ENCODE results near the gene FAM184A.
A peak's percentile ranks its signal among the peaks of the same experiment; 100 is the strongest.

The FAM184A gene

DNA sequence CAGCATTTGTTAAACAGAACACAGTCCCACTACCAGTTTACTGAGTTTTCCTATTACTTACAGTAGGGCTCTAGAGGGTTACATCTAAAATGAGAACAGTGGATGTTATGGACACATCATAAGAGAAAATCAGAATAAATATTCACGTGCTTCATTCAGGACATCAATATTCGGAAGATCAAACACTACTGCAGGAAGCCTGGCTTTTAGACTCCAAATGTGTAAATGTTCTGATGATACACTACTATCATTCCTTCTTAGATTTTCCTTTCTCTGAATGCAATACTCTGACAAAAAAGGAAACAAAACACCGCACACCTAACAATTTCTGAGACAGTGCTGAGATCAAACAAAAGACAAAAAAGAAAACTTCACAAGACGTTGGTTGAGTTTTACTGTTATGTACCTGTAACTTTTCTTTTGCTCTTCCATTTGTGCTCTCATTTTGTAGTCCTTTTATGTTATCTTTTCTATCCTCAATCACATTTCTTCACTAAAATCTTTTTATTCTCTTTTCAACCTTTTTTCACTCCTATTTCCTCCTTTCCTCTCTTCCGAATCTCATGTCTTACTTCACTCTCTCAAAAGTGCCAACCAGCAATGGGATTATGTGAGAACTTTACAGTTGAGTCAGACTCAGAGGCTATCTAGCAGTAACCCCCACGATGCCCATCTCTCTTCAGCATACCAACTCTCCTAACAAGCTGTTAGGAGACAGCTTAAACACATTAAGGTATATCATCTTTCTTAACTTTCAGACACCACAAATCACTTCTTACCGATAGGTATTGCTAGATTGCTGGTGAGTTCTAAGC is 1.7 kb downstream of the FAM184A start:
- H3K27ac Mint-ChIP-seq: no peak overlapping the region
- H3K9me3 Mint-ChIP-seq: peaks cover 2% of the 10 kb centered on the region
- no peak for ATAC-seq
- peaks cover 21% of the 10 kb centered on the region for H3K27me3 Mint-ChIP-seq
- H3K36me3 Mint-ChIP-seq: no peaks in the 10 kb centered on the region
- H3K4me3 Mint-ChIP-seq: no peak overlapping the region
- peaks cover 16% of the 10 kb centered on the region for H3K4me1 Mint-ChIP-seq

DNA sequence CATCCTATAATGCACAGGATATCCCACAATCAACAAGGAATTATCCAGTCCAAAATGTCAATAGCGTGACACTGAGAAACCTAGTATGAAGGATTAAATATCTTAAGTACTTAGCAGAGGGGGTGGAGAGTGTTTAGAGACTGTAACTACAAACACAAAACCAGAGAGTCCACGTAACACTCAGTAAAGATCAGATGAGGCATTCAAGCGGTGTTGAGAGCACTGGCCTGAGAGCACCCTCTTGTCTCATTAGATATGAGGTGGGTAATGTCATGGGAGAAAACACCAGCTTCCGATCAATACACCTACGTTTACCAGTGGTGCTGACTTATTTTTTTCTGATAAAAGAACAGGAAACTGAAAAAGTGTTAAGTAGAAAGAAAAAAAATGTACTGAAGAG is 2.3 kb downstream of the FAM184A start:
- no peak for ATAC-seq
- Mint-ChIP-seq H3K27ac (no peak overlapping the region), H3K9me3 (no peaks in the 10 kb centered on the region), H3K4me3 (no peak overlapping the region), H3K36me3 (no peaks in the 10 kb centered on the region), H3K4me1 (peaks cover 16% of the 10 kb centered on the region), H3K27me3 (peaks cover 21% of the 10 kb centered on the region)

DNA sequence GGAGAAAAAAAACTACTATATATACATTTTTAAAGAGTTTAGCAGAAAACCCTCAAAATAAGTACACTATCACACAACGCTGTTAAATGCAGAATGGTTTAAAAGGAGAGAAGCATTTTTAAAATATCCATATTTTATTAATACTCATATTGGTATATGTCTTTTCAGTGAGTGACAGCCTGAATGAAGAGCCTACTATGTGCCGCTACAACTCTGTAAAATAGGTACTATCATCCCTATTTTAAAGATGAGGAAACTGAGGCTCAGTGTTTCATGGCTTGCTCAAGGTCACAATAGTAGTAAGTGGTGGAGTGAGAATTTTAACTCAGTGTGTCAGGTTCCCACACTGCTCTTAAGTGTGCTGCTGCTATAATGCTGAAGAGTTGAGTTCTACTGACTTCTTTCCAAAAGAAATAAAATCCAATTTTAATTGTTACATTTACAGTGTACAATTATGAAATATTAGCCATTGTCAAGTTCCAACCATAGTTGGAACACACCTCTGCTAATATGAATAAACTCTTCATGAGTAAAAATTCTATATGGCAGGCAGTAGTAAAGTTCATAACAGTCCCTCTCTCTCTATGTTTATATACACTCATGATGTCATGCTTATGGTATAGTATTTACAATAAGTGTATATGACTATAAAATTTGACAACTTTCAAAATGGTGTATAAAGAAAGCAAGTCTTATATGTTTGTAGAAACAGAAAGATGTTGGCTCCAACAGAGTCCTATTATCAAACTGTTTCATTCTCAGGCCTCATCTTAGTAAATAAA is 3.1 kb downstream of the FAM184A start:
- H3K4me3 Mint-ChIP-seq: no peak overlapping the region

DNA sequence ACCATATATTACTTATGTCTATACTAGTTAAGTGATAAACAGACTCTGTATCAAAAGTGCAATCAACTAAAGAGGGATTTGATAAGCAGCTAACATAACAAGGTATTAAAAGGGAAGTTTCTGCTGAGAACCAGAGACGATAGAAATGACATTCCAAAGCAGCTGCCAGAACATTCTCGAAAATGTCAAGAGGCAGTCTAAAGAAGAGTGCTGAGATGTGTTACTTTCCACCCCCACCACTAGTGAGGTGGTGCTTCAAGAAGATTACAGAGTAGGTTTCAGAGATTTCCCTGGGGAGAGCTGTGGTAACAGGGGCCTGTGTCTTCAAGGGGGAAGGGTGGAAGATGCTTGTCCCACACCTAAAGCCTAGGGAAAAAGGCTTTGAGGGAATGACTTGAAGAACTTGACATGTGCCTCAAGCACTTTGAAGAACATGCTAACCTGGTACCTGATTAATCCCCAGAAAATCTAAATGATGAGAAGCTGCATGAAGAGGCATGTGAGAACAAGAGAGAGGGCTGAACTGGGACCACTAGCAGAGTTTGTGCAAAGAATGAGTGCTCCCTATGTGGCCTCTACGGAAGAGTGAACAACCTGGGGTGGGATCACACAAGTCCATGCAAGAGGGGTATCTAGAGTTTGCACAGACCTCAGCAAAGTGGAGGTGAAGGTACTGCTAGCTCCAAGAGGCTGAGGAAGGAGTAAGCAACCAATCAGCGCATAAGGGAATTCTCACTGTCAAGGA is 5.0 kb downstream of the FAM184A start:
- H3K9me3 Mint-ChIP-seq: no peaks in the 10 kb centered on the region
- H3K27ac Mint-ChIP-seq: no peak overlapping the region
- peaks cover 7% of the 10 kb centered on the region for H3K4me1 Mint-ChIP-seq
- H3K27me3 Mint-ChIP-seq: peaks cover 21% of the 10 kb centered on the region
- no peaks in the 10 kb centered on the region for H3K36me3 Mint-ChIP-seq
- H3K4me3 Mint-ChIP-seq: no peak overlapping the region
- peak; percentile 46 for ATAC-seq

More for the DNA sequence above, 3.1 kb downstream of the FAM184A start:
- Mint-ChIP-seq H3K36me3 (no peaks in the 10 kb centered on the region), H3K27me3 (peaks cover 21% of the 10 kb centered on the region), H3K4me1 (peaks cover 16% of the 10 kb centered on the region), H3K9me3 (no peaks in the 10 kb centered on the region), H3K27ac (no peak overlapping the region)
- ATAC-seq: no peak

DNA sequence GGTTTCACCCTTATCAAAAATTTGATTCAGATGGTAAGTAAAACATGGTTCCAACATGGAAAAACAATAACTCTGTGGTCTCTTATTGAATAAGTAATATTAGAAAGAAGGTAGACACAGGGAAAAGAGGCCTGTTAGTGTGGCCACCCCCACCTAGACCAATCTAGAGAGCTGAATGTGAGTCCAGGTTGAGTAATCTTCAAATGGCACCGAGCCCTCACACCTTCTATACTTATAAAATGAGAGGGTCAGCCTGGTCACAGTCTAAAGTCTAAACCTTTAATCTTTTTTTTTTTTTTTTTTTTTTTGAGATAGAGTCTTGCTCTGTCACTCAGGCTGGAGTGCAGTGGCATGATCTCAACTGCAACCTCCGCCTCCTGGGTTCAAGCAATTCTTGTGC is 6.9 kb downstream of the FAM184A start:
- ATAC-seq: no peak
- no peak overlapping the region for H3K4me3 Mint-ChIP-seq
- H3K27ac Mint-ChIP-seq: no peak overlapping the region
- H3K36me3 Mint-ChIP-seq: no peaks in the 10 kb centered on the region
- H3K4me1 Mint-ChIP-seq: peaks cover 7% of the 10 kb centered on the region
- no peaks in the 10 kb centered on the region for H3K9me3 Mint-ChIP-seq
- peaks cover 12% of the 10 kb centered on the region for H3K27me3 Mint-ChIP-seq

DNA sequence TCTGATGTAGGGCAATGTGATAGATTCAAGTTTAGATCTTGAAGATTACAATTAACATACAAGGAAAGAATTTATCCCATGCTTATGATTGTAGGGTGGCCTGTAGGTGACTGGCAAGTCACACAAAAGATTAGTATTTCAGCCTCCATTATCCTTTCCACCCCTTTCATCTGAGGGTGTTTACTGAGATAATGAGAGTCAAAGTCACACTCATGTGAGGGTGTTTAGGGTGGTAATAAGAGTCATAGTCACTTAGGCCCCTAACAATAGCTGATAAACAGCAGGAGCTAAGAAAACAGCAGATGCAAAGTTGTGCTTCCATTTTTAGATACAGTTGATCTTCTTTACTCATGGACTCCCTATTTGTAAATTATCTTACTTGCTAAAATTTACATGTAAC is 11.4 kb downstream of the FAM184A start:
- no peak for ATAC-seq
- Mint-ChIP-seq H3K9me3 (no peaks in the 10 kb centered on the region), H3K27ac (no peak overlapping the region), H3K4me3 (no peak overlapping the region), H3K27me3 (no peaks in the 10 kb centered on the region), H3K36me3 (no peaks in the 10 kb centered on the region), H3K4me1 (no peaks in the 10 kb centered on the region)

DNA sequence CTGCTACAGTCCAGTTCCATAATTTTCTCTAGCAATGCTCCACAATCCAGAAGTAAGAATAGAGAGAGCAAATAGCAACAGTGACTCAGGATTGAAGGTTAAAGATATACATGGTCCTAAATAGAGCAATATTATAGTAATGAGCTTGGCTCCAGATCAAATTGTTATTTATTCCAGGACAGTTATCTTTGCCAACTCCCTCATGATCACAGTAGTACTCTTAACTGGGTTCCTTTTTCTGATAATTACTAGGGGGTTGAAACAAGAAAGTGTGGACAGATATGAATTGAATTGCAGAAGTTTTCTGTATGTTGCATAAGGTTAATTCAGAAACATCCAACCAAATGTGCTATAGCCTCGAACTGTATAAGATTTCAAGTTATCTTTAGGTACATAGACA is 11.9 kb downstream of the FAM184A start:
- no peaks in the 10 kb centered on the region for H3K36me3 Mint-ChIP-seq
- H3K4me1 Mint-ChIP-seq: no peaks in the 10 kb centered on the region
- no peak overlapping the region for H3K27ac Mint-ChIP-seq
- no peaks in the 10 kb centered on the region for H3K9me3 Mint-ChIP-seq
- no peak for ATAC-seq
- no peaks in the 10 kb centered on the region for H3K27me3 Mint-ChIP-seq
- no peak overlapping the region for H3K4me3 Mint-ChIP-seq

DNA sequence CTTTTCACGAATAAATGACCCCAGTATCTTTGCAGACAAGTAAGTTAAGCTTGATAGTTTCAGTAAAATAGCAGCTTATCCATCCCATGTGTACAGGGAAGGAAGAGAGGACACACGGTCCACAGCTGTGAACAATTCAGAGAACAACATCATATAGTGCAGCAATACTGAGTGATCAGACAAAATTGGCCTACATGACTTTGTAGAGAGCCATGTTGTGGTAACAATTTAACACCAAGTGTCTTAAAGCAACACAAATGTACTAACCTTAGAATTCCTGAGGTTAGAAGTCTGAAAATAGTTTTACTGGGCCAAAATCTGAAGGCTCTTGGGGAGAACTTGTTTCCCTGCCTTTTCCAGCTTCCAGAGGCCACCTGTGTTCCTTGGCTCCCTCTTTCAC is 12.5 kb downstream of the FAM184A start:
- no peak for ATAC-seq
- no peak overlapping the region for H3K4me3 Mint-ChIP-seq
- H3K27ac Mint-ChIP-seq: no peak overlapping the region
- H3K4me1 Mint-ChIP-seq: no peaks in the 10 kb centered on the region
- H3K27me3 Mint-ChIP-seq: no peaks in the 10 kb centered on the region
- no peaks in the 10 kb centered on the region for H3K36me3 Mint-ChIP-seq
- no peaks in the 10 kb centered on the region for H3K9me3 Mint-ChIP-seq

DNA sequence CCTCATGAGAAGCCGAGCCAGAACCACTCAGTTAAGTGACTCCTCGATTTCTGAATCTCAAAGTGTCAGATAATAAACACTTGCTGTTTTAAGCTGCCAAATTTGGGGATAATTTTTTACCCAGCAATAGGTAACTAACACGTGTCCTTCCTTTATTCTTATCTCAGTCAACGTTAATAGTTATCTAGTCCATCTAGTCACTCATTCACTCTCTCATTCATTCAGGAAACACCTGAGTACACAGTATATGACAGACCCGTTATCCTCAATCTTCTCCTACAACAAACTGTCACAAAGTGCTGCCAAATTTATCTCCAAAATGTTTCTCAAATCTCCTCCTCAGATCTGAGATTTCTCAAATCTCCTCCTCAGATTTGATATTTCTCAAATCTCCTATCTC is 13.1 kb downstream of the FAM184A start:
- Mint-ChIP-seq H3K27me3 (no peaks in the 10 kb centered on the region), H3K27ac (no peak overlapping the region), H3K4me1 (peaks cover 4% of the 10 kb centered on the region), H3K4me3 (no peak overlapping the region), H3K9me3 (no peaks in the 10 kb centered on the region), H3K36me3 (no peaks in the 10 kb centered on the region)
- no peak for ATAC-seq

DNA sequence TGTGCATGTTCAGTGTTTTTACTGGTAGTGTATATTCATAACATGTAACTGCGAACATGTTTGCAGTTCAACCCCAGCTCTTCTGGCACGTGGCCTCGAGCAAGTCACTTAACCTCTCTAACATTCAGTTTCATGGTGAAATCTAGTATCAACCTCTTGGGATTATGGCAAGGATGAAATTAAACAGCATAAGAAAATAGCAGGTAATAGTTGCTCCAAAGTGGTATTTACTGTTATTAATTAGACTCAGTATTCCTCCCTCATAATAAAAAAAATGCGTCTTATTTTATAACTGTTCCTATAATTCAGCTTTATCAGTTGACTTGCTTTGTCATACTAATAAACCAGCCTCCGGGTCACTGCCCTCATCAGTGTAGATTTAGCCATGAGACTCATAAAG is 15.0 kb downstream of the FAM184A start:
- Mint-ChIP-seq H3K36me3 (no peaks in the 10 kb centered on the region), H3K4me1 (peaks cover 8% of the 10 kb centered on the region), H3K4me3 (no peak overlapping the region), H3K9me3 (no peaks in the 10 kb centered on the region), H3K27me3 (no peaks in the 10 kb centered on the region), H3K27ac (no peak overlapping the region)
- ATAC-seq: no peak

DNA sequence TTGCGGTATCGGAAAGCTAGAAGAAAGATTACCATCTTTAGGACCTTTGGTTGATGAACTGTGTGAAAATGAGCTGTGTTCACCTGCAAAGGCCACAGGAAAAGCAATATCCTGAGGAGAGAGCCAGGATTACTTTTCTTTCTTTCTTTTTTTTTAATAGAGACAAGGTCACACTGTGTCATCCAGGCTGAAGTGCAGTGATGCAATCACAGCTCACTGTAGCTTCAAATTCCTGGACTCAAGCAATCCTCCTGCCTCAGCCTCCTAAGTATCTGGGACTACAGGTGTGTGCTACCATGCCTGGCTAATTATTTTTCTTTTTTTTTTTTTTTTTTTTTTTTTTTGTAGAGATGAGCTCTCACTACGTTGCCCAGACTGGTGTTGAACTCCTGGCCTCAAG is 17.2 kb downstream of the FAM184A start:
- Mint-ChIP-seq H3K4me3 (no peak overlapping the region), H3K27ac (no peak overlapping the region), H3K4me1 (peaks cover 8% of the 10 kb centered on the region), H3K9me3 (no peaks in the 10 kb centered on the region), H3K27me3 (no peaks in the 10 kb centered on the region), H3K36me3 (no peaks in the 10 kb centered on the region)
- no peak for ATAC-seq

DNA sequence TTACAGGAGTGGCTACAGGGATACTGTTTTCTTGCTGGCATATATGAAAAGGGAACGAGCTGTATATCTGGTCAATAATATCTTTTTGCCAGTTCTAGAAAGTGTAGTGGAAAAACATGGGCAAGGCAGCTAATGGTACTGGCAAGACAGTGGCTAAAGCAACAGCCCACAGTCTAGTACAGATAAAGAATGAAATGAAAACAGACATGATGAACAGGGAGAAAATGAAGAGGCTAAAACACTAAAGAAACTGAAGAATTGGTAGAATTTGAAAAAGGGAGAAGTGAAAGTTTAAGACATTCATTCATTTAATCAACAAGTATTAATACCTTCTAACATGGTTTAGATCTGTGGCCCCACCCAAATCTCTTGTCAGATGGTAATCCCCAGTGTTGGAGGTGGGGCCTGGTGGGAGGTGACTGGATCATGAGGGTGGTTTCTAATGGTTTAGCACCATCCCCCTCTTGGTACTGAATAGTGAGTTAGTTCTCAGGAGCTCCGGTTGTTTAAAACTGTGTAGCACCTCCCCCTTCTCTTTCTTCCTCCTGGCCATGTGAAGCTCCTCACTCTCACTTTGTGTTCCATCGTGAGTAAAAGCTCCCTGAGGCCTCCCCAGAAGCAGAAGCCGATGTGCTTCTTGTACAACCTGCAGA is 18.1 kb downstream of the FAM184A start:
- Mint-ChIP-seq H3K27me3 (no peaks in the 10 kb centered on the region), H3K27ac (no peak overlapping the region), H3K9me3 (peaks cover 3% of the 10 kb centered on the region), H3K4me3 (no peak overlapping the region), H3K36me3 (no peaks in the 10 kb centered on the region), H3K4me1 (peaks cover 8% of the 10 kb centered on the region)
- no peak for ATAC-seq

DNA sequence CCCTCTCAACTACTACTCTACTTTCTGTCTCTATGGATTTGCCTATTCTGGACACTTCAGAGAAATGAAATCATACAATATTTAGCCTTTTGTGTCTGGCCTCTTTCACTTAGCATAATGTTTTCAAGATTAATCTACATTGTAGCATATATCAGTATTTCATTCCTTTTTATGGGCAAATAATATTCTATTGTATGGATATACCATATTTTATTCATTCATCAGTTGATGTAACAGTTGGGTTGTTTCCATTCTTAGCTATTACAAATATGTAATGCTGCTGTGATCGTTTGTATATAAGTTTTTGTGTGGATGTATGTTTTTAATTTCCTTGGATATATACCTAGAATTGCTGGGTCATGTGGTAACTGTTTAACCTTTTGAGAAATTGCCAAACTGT is 23.4 kb downstream of the FAM184A start:
- Mint-ChIP-seq H3K9me3 (peaks cover 8% of the 10 kb centered on the region), H3K4me3 (no peak overlapping the region), H3K4me1 (peaks cover 7% of the 10 kb centered on the region), H3K27ac (no peak overlapping the region), H3K36me3 (no peaks in the 10 kb centered on the region), H3K27me3 (no peaks in the 10 kb centered on the region)
- ATAC-seq: no peak

DNA sequence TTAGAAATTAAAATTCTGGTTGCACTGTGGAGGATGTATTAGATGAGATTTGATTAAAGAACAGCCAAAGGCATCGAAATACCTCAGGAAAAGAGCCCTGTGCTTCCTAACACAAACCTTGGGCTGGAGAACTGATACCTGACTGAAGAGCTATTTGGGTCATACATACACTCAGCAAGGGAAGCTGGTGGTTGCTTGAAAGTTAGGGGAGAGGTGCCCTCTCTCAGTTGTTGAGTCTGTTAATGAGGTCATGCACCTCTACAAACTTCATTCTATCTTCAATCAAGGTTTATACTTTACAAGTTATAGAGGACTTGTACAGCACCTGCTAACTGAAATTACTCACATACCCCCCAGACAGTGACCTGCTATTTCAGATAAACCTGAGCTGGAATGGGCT is 25.5 kb downstream of the FAM184A start:
- Mint-ChIP-seq H3K27ac (no peak overlapping the region), H3K9me3 (peaks cover 8% of the 10 kb centered on the region), H3K4me3 (no peak overlapping the region), H3K36me3 (no peaks in the 10 kb centered on the region), H3K4me1 (peaks cover 6% of the 10 kb centered on the region), H3K27me3 (no peaks in the 10 kb centered on the region)
- ATAC-seq: no peak

DNA sequence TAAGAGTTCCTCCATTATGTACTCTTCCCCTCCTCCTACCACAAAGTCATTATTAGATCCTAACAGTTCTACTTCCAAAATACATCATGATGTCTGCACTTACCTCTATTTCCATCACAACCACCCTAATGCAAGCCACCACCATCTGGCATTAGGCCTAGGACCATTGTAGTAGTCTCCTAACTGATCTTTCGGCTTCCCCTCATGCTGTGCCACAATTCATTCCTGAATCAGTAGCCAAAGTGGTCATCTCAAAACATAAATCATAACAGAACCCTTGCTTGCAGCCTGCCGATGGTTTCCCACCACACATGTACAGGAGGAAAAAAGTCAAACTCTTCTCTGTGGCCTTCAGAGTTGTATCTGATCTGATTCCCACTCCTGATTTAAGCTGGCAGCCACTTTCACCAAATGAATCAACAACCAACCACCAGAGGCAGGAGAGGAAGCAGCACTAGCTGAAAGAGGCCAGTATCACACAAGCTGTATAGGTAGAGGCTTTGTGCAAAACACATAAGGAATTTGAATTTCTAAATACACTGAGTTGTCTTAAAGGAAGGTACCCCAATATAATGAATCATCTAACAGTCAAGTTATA is 26.1 kb downstream of the FAM184A start:
- H3K4me1 Mint-ChIP-seq: peaks cover 6% of the 10 kb centered on the region
- H3K9me3 Mint-ChIP-seq: peaks cover 8% of the 10 kb centered on the region
- H3K36me3 Mint-ChIP-seq: no peaks in the 10 kb centered on the region
- H3K27ac Mint-ChIP-seq: no peak overlapping the region
- peaks cover 6% of the 10 kb centered on the region for H3K27me3 Mint-ChIP-seq
- no peak overlapping the region for H3K4me3 Mint-ChIP-seq
- ATAC-seq: peak; percentile 47

All from stimulated activated memory B cell treated with anti-CD40 and anti-IgM and Interleukin-4, amounts not matched to agents 10 μg/mL and 1 μg/mL and 100 μg/mL, for 72 hours (primary cell).